Smooth muscle cell (in vitro differentiated cells): Measurements from ENCODE around the gene TRIB2. TPM values are rescaled to one million over a fixed set of nuclear protein-coding genes. Genes with fewer than 3 reads are reported as not detected.

ENCODE experiments used
- DNase-seq: peaks from one replicate; lab custom pipeline; 2025; ENCODE audit not compliant: unreplicated experiment; lab: John Stamatoyannopoulos, UW
- H2AFZ ChIP-seq: fragments of 200-600 bp; sonication (generic); 2 replicates; pipeline ENCODE4 v1.6.0; 2016; ENCODE audit warnings: antibody characterized with exemption, low read depth, mild to moderate bottlenecking
- H3F3A ChIP-seq: fragments of 200-600 bp; sonication (generic); 2 replicates; pipeline ENCODE4 v1.6.0; 2017; ENCODE audit warnings: antibody characterized with exemption, low read depth
- H3K27ac ChIP-seq: fragments of 200-600 bp; sonication (generic); 2 replicates; pipeline ENCODE4 v1.5.1; 2016; ENCODE audit warnings: low read depth, mild to moderate bottlenecking
- H3K27me3 ChIP-seq: fragments of 200-600 bp; sonication (generic); 2 replicates; pipeline ENCODE4 v1.6.1; 2016; ENCODE audit warnings: low read depth, mild to moderate bottlenecking
- H3K36me3 ChIP-seq: fragments of 200-600 bp; sonication (generic); 2 replicates; pipeline ENCODE4 v1.5.1; 2016; ENCODE audit warnings: low read depth
- H3K4me1 ChIP-seq: fragments of 200-600 bp; sonication (generic); 2 replicates; pipeline ENCODE4 v1.5.1; 2016; ENCODE audit warnings: low read depth
- H3K4me2 ChIP-seq: fragments of 200-600 bp; sonication (generic); 2 replicates; pipeline ENCODE4 v1.6.0; 2016; ENCODE audit warnings: mild to moderate bottlenecking
- H3K4me3 ChIP-seq: fragments of 200-600 bp; sonication (generic); 2 replicates; pipeline ENCODE4 v1.5.1; 2016; ENCODE audit warnings: mild to moderate bottlenecking
- H3K79me2 ChIP-seq: fragments of 200-600 bp; sonication (generic); 2 replicates; pipeline ENCODE4 v1.6.0; 2016; ENCODE audit warnings: low read depth, mild to moderate bottlenecking
- H3K9ac ChIP-seq: fragments of 200-600 bp; sonication (generic); 2 replicates; pipeline ENCODE4 v1.6.0; 2016; ENCODE audit warnings: low read depth
- H3K9me3 ChIP-seq: fragments of 200-600 bp; sonication (generic); replicated peaks from 2 replicates; pipeline ENCODE4 v1.5.1; 2016; ENCODE audit warnings: low read depth
- H4K20me1 ChIP-seq: fragments of 200-600 bp; sonication (generic); 2 replicates; pipeline ENCODE4 v1.6.0; 2016; ENCODE audit warnings: low read depth
- WGBS: methylation state at CpG from one replicate; pipeline ENCODE4 v1.1.7; 2016; ENCODE audit warnings: low lambda C conversion rate; 5-methylcytosine and 5-hydroxymethylcytosine counted together
- polyA plus RNA-seq: library from polyadenylated mRNA; unstranded; fragments of >200 nt; fragmentation: Nextera tagmentation; extraction: Ambion mirVana; gene quantifications from 2 replicates; pipeline ENCODE4 v1.2.1, GENCODE V29; 2016
- total RNA-seq: library from RNA; depleted of rRNA; stranded (reverse); fragments of >200 nt; gene quantifications from 2 replicates; pipeline ENCODE4 v1.2.3, GENCODE V29; 2014
- TF ChIP-seq, protein P1 (sequence below): fragments of 200-600 bp; sonication (generic); IDR thresholded peaks from 2 replicates; pipeline ENCODE4 v1.5.1; 2017; ENCODE audit warnings: borderline replicate concordance, mild to moderate bottlenecking, antibody characterized with exemption; ENCODE audit not compliant: insufficient read depth, poor library complexity, severe bottlenecking

Gene TRIB2
- total and polyA plus RNA-seq, 2 experiments from 2014 or later: 31.1 to 31.5 TPM

DNA sequence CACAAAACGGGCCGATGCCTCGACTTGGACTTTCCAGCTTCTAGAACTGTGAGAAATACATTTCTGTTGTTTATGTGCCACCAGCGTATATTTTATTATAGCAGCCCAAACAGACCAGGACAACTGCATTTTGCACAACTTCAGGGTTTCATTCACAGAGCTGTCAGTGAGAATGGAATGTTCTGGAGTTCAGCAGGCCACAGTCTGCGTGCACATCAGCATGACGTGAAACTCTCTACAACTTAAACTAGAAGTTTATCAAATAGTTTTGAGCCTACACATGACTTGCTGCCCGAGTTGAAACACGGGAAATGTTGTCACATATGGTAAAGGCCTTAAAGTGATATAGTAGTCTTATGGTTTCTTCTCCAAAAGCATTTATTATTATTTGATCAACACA is 3.9 kb upstream of the TRIB2 start:
- Histone ChIP-seq H3F3A (peaks cover 14% of the 10 kb centered on the region), H2AFZ (no peak overlapping the region), H4K20me1 (no peaks in the 10 kb centered on the region), H3K4me2 (no peak overlapping the region), H3K9ac (no peak overlapping the region), H3K4me1 (peaks cover 11% of the 10 kb centered on the region), H3K27ac (peak overlapping the region; percentile 77), H3K36me3 (no peaks in the 10 kb centered on the region), H3K79me2 (peaks cover 6% of the 10 kb centered on the region), H3K27me3 (no peaks in the 10 kb centered on the region), H3K9me3 (no peaks in the 10 kb centered on the region), H3K4me3 (no peak overlapping the region)
- WGBS: 59% methylated on average over 8 of the region's 8 CpGs
- DNase-seq: no peak
- TF ChIP-seq, protein P1, sequence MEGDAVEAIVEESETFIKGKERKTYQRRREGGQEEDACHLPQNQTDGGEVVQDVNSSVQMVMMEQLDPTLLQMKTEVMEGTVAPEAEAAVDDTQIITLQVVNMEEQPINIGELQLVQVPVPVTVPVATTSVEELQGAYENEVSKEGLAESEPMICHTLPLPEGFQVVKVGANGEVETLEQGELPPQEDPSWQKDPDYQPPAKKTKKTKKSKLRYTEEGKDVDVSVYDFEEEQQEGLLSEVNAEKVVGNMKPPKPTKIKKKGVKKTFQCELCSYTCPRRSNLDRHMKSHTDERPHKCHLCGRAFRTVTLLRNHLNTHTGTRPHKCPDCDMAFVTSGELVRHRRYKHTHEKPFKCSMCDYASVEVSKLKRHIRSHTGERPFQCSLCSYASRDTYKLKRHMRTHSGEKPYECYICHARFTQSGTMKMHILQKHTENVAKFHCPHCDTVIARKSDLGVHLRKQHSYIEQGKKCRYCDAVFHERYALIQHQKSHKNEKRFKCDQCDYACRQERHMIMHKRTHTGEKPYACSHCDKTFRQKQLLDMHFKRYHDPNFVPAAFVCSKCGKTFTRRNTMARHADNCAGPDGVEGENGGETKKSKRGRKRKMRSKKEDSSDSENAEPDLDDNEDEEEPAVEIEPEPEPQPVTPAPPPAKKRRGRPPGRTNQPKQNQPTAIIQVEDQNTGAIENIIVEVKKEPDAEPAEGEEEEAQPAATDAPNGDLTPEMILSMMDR: no peak

DNA sequence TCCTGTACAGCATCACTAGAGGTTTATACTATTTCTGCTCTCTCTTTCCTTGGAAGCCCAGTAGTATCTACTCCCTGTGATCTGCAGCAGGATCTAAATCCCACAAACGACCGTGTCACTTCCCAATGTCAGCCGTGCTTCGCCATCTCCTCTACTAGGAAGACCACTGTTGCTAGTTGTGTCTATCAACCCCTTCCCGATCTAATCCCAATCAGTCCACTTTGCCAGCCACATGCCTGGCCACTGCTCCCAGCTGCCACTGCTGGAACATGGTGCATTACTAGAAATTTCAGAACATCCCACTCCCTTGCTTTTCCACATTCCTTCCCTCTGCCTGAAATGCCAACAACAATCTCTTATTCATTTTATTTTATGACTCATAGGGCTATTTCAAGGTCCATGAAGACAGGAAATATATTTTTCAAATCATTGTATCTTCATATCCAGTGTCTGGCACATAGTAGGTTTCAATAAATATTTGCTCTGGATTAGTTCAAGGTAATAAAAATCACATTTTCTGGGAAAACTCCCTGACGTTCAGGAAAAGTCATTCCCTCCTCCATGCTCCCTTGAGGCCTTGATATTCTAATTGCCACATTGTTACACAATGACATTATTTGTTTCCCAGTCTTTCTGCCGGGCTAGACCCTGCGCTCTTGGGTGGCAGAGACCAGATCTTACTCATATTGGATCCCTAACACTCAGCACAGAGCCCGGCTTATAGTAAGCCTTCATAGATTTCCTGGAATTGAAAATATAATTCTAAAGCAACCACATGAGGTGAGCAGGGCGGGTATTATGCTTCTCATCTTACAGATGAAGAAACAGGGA is 2.1 kb upstream of the TRIB2 start:
- Histone ChIP-seq H3K27me3 (no peaks in the 10 kb centered on the region), H4K20me1 (peaks cover 14% of the 10 kb centered on the region), H3K4me3 (no peak overlapping the region), H3F3A (peaks cover 18% of the 10 kb centered on the region), H3K27ac (peak overlapping the region; percentile 77), H2AFZ (no peak overlapping the region), H3K36me3 (no peaks in the 10 kb centered on the region), H3K79me2 (peaks cover 23% of the 10 kb centered on the region), H3K9me3 (no peaks in the 10 kb centered on the region), H3K4me2 (peak overlapping the region; percentile 94), H3K4me1 (peaks cover 11% of the 10 kb centered on the region), H3K9ac (no peak overlapping the region)
- TF ChIP-seq, protein P1: no peak
- 39% methylated on average over 10 of the region's 10 CpGs for WGBS
- no peak for DNase-seq

DNA sequence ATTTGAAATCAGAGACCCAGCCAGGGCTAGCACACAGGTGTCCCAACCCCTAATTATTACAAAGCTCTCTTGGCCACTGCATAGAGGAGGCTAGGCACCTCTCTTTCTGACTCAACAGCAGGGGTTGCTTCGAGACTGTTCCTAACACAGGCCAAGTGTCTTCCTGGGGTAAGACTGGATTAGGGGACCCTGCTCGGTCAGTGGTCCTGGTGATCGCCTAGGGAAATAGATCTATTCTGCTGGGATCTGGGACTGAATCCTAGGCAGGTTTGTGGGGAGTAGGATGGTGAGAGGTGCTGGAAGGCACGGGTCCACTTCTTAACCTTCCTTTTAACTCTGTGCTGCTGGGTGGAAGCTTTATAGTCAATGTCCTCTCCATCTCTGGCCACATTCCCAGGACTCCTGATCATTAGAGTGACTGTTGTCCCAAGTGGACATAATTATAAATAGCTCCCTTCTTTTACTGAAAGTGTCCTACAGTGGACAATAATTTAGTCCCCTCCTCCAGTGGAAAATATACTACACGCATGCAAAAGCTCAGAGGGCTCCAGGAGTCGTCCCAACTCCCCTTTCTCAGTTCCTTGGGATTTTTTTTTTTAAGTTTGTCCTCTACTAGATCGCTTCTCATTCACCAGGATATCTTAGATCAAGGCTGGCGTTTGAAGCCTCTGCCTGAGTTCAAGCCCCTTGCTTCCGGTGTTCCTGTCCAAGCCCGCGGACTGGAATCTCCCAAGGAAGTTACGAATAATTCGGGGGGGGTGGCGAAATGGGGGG is 1.3 kb upstream of the TRIB2 start:
- Histone ChIP-seq H3F3A (peaks cover 24% of the 10 kb centered on the region), H3K4me2 (peak overlapping the region; percentile 94), H3K27me3 (no peaks in the 10 kb centered on the region), H3K27ac (peak overlapping the region; percentile 77), H3K4me3 (peak overlapping the region; percentile 79), H3K79me2 (peaks cover 30% of the 10 kb centered on the region), H3K9me3 (no peaks in the 10 kb centered on the region), H3K36me3 (no peaks in the 10 kb centered on the region), H2AFZ (no peak overlapping the region), H3K4me1 (peaks cover 15% of the 10 kb centered on the region), H3K9ac (no peak overlapping the region), H4K20me1 (peaks cover 23% of the 10 kb centered on the region)
- 40% methylated on average over 14 of the region's 14 CpGs for WGBS
- DNase-seq: no peak
- TF ChIP-seq, protein P1: no peak
